B cell (primary cell): Measurements from ENCODE around the gene HTR3A.

ENCODE experiments used
- CTCF ChIP-seq: fragments of 200-600 bp; IDR thresholded peaks from one replicate; pipeline ENCODE4 v1.8.0; 2022; ENCODE audit warnings: antibody characterized with exemption, mild to moderate bottlenecking
- EZH2 ChIP-seq: IDR thresholded peaks from 2 replicates; pipeline ENCODE4 v1.6.1; 2012; ENCODE audit warnings: borderline replicate concordance, low read depth, mild to moderate bottlenecking, moderate library complexity, low read length; ENCODE audit not compliant: insufficient read depth, poor library complexity, severe bottlenecking

DNA sequence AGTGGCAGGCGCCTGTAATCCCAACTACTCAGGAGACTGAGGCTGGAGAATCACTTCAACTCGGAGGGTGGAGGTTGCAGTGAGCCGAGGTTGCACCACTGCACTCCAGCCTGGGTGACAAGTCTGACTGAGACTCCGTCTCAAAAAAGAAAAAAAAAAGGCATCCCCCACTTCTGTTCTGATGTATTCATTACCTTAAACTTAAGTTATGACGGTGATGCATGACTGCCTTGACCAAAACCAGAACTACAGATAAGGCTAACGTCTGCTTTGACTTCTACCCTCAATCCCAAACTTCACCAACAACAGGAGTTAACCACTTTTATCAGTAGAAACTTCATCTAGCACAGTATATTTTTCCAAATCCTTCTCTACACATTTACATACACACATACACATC lies 9.9 kb downstream of the HTR3A start:
- TF ChIP-seq CTCF: no peak
- no peak for TF ChIP-seq EZH2
